ENCODE results near the gene NSFL1C.

The NSFL1C gene

GRCh38 chr20:1414982-1415381, 51.7 kb downstream of the NSFL1C start:
- Histone ChIP-seq H4K20me1 (ENCODE audit: low read depth, low read length) (no peaks in the 10 kb centered on the region), H3K27ac (ENCODE audit: low read depth, low read length) (no peak overlapping the region), H3K36me3 (ENCODE audit: low read length) (no peaks in the 10 kb centered on the region), H3F3A (ENCODE audit: insufficient read depth) (no peaks in the 10 kb centered on the region), H2AFZ (ENCODE audit: low read depth, low read length, severe bottlenecking) (no peak overlapping the region), H3K4me2 (ENCODE audit: low read depth, low read length, poor library complexity, severe bottlenecking) (no peak overlapping the region), H3K27me3 (ENCODE audit: low read length) (no peaks in the 10 kb centered on the region), H3K9ac (ENCODE audit: low read length) (no peak overlapping the region), H3K4me3 (ENCODE audit: insufficient read depth, low read length, poor library complexity, severe bottlenecking) (no peak overlapping the region), H3K9me3 (ENCODE audit: insufficient read depth, low read length) (no peaks in the 10 kb centered on the region), H3K9me2 (replicated peaks; ENCODE audit: insufficient read depth, low read length) (no peaks in the 10 kb centered on the region), H3K79me2 (ENCODE audit: insufficient read depth, low read length) (no peaks in the 10 kb centered on the region)
- TF ChIP-seq, protein P1, sequence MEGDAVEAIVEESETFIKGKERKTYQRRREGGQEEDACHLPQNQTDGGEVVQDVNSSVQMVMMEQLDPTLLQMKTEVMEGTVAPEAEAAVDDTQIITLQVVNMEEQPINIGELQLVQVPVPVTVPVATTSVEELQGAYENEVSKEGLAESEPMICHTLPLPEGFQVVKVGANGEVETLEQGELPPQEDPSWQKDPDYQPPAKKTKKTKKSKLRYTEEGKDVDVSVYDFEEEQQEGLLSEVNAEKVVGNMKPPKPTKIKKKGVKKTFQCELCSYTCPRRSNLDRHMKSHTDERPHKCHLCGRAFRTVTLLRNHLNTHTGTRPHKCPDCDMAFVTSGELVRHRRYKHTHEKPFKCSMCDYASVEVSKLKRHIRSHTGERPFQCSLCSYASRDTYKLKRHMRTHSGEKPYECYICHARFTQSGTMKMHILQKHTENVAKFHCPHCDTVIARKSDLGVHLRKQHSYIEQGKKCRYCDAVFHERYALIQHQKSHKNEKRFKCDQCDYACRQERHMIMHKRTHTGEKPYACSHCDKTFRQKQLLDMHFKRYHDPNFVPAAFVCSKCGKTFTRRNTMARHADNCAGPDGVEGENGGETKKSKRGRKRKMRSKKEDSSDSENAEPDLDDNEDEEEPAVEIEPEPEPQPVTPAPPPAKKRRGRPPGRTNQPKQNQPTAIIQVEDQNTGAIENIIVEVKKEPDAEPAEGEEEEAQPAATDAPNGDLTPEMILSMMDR (IDR thresholded peaks at IDR 0.05; ENCODE audit: insufficient read depth, low read length, poor library complexity, severe bottlenecking) = no peak
- no peak for TF ChIP-seq EZH2phosphoT487 (conservative IDR thresholded peaks at IDR 0.05; ENCODE audit: low read length)

- Histone ChIP-seq H3K4me3 (ENCODE audit: insufficient read depth, low read length, poor library complexity, severe bottlenecking) (no peak overlapping the region), H3F3A (ENCODE audit: insufficient read depth) (no peaks in the 10 kb centered on the region), H3K4me2 (ENCODE audit: low read depth, low read length, poor library complexity, severe bottlenecking) (no peak overlapping the region), H3K36me3 (ENCODE audit: low read length) (no peaks in the 10 kb centered on the region), H3K9me2 (replicated peaks; ENCODE audit: insufficient read depth, low read length) (no peaks in the 10 kb centered on the region), H3K79me2 (ENCODE audit: insufficient read depth, low read length) (no peaks in the 10 kb centered on the region), H2AFZ (ENCODE audit: low read depth, low read length, severe bottlenecking) (no peak overlapping the region), H3K27me3 (ENCODE audit: low read length) (no peaks in the 10 kb centered on the region), H3K27ac (ENCODE audit: low read depth, low read length) (no peak overlapping the region), H4K20me1 (ENCODE audit: low read depth, low read length) (no peaks in the 10 kb centered on the region), H3K9me3 (ENCODE audit: insufficient read depth, low read length) (no peaks in the 10 kb centered on the region), H3K9ac (ENCODE audit: low read length) (no peak overlapping the region)
- TF ChIP-seq, protein P1 (IDR thresholded peaks at IDR 0.05; ENCODE audit: insufficient read depth, low read length, poor library complexity, severe bottlenecking) = no peak
- no peak for TF ChIP-seq EZH2phosphoT487 (conservative IDR thresholded peaks at IDR 0.05; ENCODE audit: low read length)
These were observed 60.8 kb downstream of the NSFL1C start for GRCh38 chr20:1405801-1406200.

DNA sequence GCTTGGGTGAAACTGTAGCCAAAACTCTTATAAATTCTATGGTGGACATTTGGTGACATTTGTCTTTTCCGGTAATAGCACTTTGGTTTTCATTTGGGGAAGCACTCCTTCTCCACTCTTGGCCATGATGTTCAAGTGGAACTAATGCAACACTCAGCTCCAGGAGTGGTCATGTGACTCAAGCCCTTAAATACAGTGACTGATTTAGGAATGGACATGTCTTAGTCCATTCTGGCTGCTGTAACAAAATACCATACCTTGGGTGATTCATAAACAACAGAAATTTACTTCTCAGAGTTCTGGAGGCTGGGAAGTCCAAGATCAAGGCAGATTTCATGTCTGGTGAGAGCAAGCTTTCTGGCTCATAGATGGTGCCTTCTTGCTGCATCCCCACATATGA, 63.0 kb downstream of the NSFL1C start:
- H4K20me1 ChIP-seq (ENCODE audit: low read depth, low read length) = no peaks in the 10 kb centered on the region

More for the DNA sequence above, 63.0 kb downstream of the NSFL1C start:
- no peaks in the 10 kb centered on the region for H3K79me2 ChIP-seq (ENCODE audit: insufficient read depth, low read length)
- no peaks in the 10 kb centered on the region for H3F3A ChIP-seq (ENCODE audit: insufficient read depth)
- no peaks in the 10 kb centered on the region for H3K27me3 ChIP-seq (ENCODE audit: low read length)
- H3K9ac ChIP-seq (ENCODE audit: low read length) = no peak overlapping the region
- H3K4me2 ChIP-seq (ENCODE audit: low read depth, low read length, poor library complexity, severe bottlenecking) = no peak overlapping the region
- no peak overlapping the region for H3K27ac ChIP-seq (ENCODE audit: low read depth, low read length)
- H3K4me3 ChIP-seq (ENCODE audit: insufficient read depth, low read length, poor library complexity, severe bottlenecking) = no peak overlapping the region
- H3K36me3 ChIP-seq (ENCODE audit: low read length) = no peaks in the 10 kb centered on the region
- no peaks in the 10 kb centered on the region for H3K9me3 ChIP-seq (ENCODE audit: insufficient read depth, low read length)
- no peaks in the 10 kb centered on the region for H3K9me2 ChIP-seq (replicated peaks; ENCODE audit: insufficient read depth, low read length)
- no peak for TF ChIP-seq EZH2phosphoT487 (conservative IDR thresholded peaks at IDR 0.05; ENCODE audit: low read length)
- TF ChIP-seq, protein P1 (IDR thresholded peaks at IDR 0.05; ENCODE audit: insufficient read depth, low read length, poor library complexity, severe bottlenecking) = no peak
- no peak overlapping the region for H2AFZ ChIP-seq (ENCODE audit: low read depth, low read length, severe bottlenecking)

All from SU-DHL-6 (cell line).